Endothelial cell of umbilical vein (primary cell): ENCODE results near the gene ANKFN1. TPM values are rescaled to one million over a fixed set of nuclear protein-coding genes. Genes with fewer than 3 reads are reported as not detected.

Experiments
- BruUV-seq: library from RNA; stranded (reverse); fragments of 400-500 nt; replicated peaks from 2 replicates; lab custom pipeline; 2021; lab: Mats Ljungman, UMichigan
- CTCF ChIA-PET: fragments of 300-600, 350-600 bp; sonication (Branson Sonifier 250); formaldehyde crosslinking; loops from one replicate; lab custom pipeline; 2021; ENCODE audit warnings: antibody characterized with exemption, inconsistent platforms; lab: Charles Lee
- POLR2A ChIA-PET: fragments of 300-600, 350-600 bp; sonication (Branson Sonifier 250); formaldehyde crosslinking; loops from one replicate; lab custom pipeline; 2021; ENCODE audit warnings: antibody characterized with exemption, inconsistent platforms; lab: Charles Lee
- DNase-seq: peaks from one replicate; pipeline ENCODE4 v3.0.0-alpha.2; 2011; ENCODE audit warnings: low read depth, low spot score
- FAIRE-seq: peaks from 2 replicates; lab custom pipeline; 2011; peaks lifted over from hg19 to GRCh38; lab: Jason Lieb, UNC
- H2AFZ ChIP-seq: 2 replicates; pipeline ENCODE4 v1.6.0; 2012; ENCODE audit warnings: low read depth, low read length, control low read depth, inconsistent platforms
- H3K27ac ChIP-seq: 2 replicates; pipeline ENCODE4 v1.5.1; 2011; ENCODE audit warnings: low read depth, mild to moderate bottlenecking, control low read depth, low read length, moderate library complexity; ENCODE audit not compliant: insufficient read depth
- H3K27me3 ChIP-seq, 2 experiments: 2 replicates each; pipeline versions ENCODE4 v1.6.0 to v1.6.1; 2011; ENCODE audit warnings: low read length in 2 of 2, mixed read lengths in 1 of 2; ENCODE audit not compliant: control insufficient read depth in 2 of 2, insufficient read depth in 2 of 2
- H3K36me3 ChIP-seq, 2 experiments: 2 replicates in 1 of 2; 3 replicates in 1 of 2; pipeline ENCODE4 v1.5.1; 2011; ENCODE audit warnings: low read length in 2 of 2, mild to moderate bottlenecking in 1 of 2, moderate library complexity in 1 of 2; ENCODE audit not compliant: control insufficient read depth in 2 of 2, insufficient read depth in 2 of 2; ENCODE audit errors: extremely low read depth in 1 of 2
- H3K4me1 ChIP-seq: 3 replicates; pipeline ENCODE4 v1.5.1; 2011; ENCODE audit warnings: mild to moderate bottlenecking, low read length; ENCODE audit not compliant: control insufficient read depth, insufficient read depth; ENCODE audit errors: extremely low read depth
- H3K4me2 ChIP-seq: 2 replicates; pipeline ENCODE4 v1.6.1; 2011; ENCODE audit warnings: low read length, control low read depth, mixed read lengths; ENCODE audit not compliant: insufficient read depth
- H3K4me3 ChIP-seq, 3 experiments: fragments of 200-600 bp in 1 of 3; sonication (generic), shearing (Covaris generic) in 1 of 3; replicated peaks in 1 of 3; 2 replicates each; pipeline ENCODE4 v1.5.1; 2011 to 2016; ENCODE audit warnings: control low read depth in 3 of 3, low read length in 3 of 3, mild to moderate bottlenecking in 2 of 3, inconsistent platforms in 1 of 3, low read depth in 1 of 3, moderate library complexity in 1 of 3; ENCODE audit not compliant: insufficient read depth in 1 of 3
- H3K79me2 ChIP-seq: 2 replicates; pipeline ENCODE4 v1.6.0; 2012; ENCODE audit warnings: low read length, inconsistent platforms; ENCODE audit not compliant: control insufficient read depth, insufficient read depth
- H3K9ac ChIP-seq: replicated peaks from 2 replicates; pipeline ENCODE3; 2011; ENCODE audit warnings: low read length, control low read depth; ENCODE audit not compliant: insufficient read depth; ENCODE audit errors: extremely low read depth
- H3K9me1 ChIP-seq: replicated peaks from 3 replicates; pipeline ENCODE4 v1.6.0; 2011; ENCODE audit warnings: mild to moderate bottlenecking, low read length; ENCODE audit not compliant: control insufficient read depth, insufficient read depth; ENCODE audit errors: extremely low read depth
- H3K9me3 ChIP-seq: replicated peaks from 2 replicates; pipeline ENCODE4 v1.5.1; 2012; ENCODE audit warnings: low read length, inconsistent platforms; ENCODE audit not compliant: control insufficient read depth, insufficient read depth
- H4K20me1 ChIP-seq: replicated peaks from 2 replicates; pipeline ENCODE3; 2011; ENCODE audit warnings: mild to moderate bottlenecking, low read length; ENCODE audit not compliant: control insufficient read depth, insufficient read depth; ENCODE audit errors: extremely low read depth
- CTCF ChIP-seq, 2 donors: IDR thresholded peaks; 1 replicate in 1 of 2; 2 replicates in 1 of 2; pipeline ENCODE4 v1.5.1; 2011; ENCODE audit warnings: low read length in 2 of 2, mild to moderate bottlenecking in 2 of 2, moderate library complexity in 2 of 2, control low read depth in 1 of 2, inconsistent platforms in 1 of 2, low read depth in 1 of 2; ENCODE audit not compliant: insufficient read depth in 1 of 2; ENCODE audit errors: extremely low read depth in 1 of 2
- EZH2 ChIP-seq: IDR thresholded peaks from 2 replicates; pipeline ENCODE4 v1.6.1; 2012; ENCODE audit warnings: borderline replicate concordance, low read depth, mild to moderate bottlenecking, moderate library complexity, low read length, inconsistent platforms; ENCODE audit not compliant: severe bottlenecking
- FOS ChIP-seq: IDR thresholded peaks from 2 replicates; pipeline ENCODE4 v1.6.1; 2011; ENCODE audit warnings: mild to moderate bottlenecking, low read length, moderate library complexity, borderline replicate concordance; ENCODE audit not compliant: insufficient read depth
- GATA2 ChIP-seq: IDR thresholded peaks from 2 replicates; pipeline ENCODE4 v1.7.0; 2011; ENCODE audit warnings: low read depth, mild to moderate bottlenecking, moderate library complexity, mixed read lengths, low read length; ENCODE audit not compliant: insufficient read length, insufficient read depth
- JUN ChIP-seq: IDR thresholded peaks from 2 replicates; pipeline ENCODE4 v1.6.1; 2011; ENCODE audit warnings: borderline replicate concordance, low read depth; ENCODE audit not compliant: insufficient read length, insufficient read depth
- MAX ChIP-seq: IDR thresholded peaks from 2 replicates; pipeline ENCODE4 v1.6.1; 2011; ENCODE audit not compliant: insufficient read depth, insufficient read length
- MYC ChIP-seq: IDR thresholded peaks from one replicate; pipeline ENCODE4 v1.6.1; 2011; ENCODE audit warnings: mild to moderate bottlenecking, low read depth, low read length
- POLR2A ChIP-seq: IDR thresholded peaks from 2 replicates; pipeline ENCODE4 v1.6.1; 2012; ENCODE audit warnings: low read depth, mild to moderate bottlenecking, control low read depth, low read length
- POLR2AphosphoS5 ChIP-seq: IDR thresholded peaks from 2 replicates; pipeline ENCODE4 v1.6.1; 2012; ENCODE audit warnings: low read depth, mild to moderate bottlenecking, control low read depth, low read length, moderate library complexity; ENCODE audit not compliant: insufficient read depth
- dilution Hi-C: fragments of 300-500 bp; cut with MboI; formaldehyde crosslinking; loops from one replicate; pipeline ENCODE4 v1.15.0; 2019; ENCODE audit warnings: low sequenced_read_pairs; ENCODE audit not compliant: extremely low pct_ligation_motif_present
- intact Hi-C: fragments of 100-400 bp; cut with micrococcal nuclease; formaldehyde crosslinking; loops from one replicate; pipeline ENCODE4 v1.10.0; 2022
- polyA plus RNA-seq, 4 experiments: library from polyadenylated mRNA; depleted of rRNA in 3 of 4; stranded (reverse) in 3 of 4; unstranded in 1 of 4; fragments of >200 nt; gene quantifications; 2 replicates each; pipeline versions ENCODE4 v1.2.1 to v1.2.3, GENCODE V29; 2011 to 2012; ENCODE audit warnings: missing spikeins in 1 of 4
- total RNA-seq: library from RNA; stranded (reverse); gene quantifications from 2 replicates; pipeline ENCODE4 v1.2.3, GENCODE V29; 2021

Gene ANKFN1
- total and polyA plus RNA-seq, 2 donors (not counting 3 experiments of a cell fraction or from before 2014, with no cell fraction given) = 0.15 TPM; not detected in 1

GRCh38 chr17:56447171-56447570 is 293.9 kb downstream of the ANKFN1 start:
- no peaks in the 10 kb centered on the region for H3K9me3 ChIP-seq
- H3K4me1 ChIP-seq = no peaks in the 10 kb centered on the region
- no peaks in the 10 kb centered on the region for H3K27me3 ChIP-seq
- H3K36me3 ChIP-seq = no peaks in the 10 kb centered on the region
- no peak overlapping the region for H2AFZ ChIP-seq
- H3K9me1 ChIP-seq = no peaks in the 10 kb centered on the region
- no TSS peak for BruUV-seq
- no peak for TF ChIP-seq JUN
- TF ChIP-seq MAX = no peak
- no peak for TF ChIP-seq CTCF (IDR thresholded peaks at IDR 0.05; ENCODE audit: extremely low read depth in 1 of 2, insufficient read depth in 1 of 2, low read depth in 1 of 2, low read length in 2 of 2)
- TF ChIP-seq GATA2 = no peak
- no peak for TF ChIP-seq FOS
- no peak for TF ChIP-seq EZH2
- no peak for TF ChIP-seq MYC
- TF ChIP-seq POLR2A = no peak
- no peak for TF ChIP-seq POLR2AphosphoS5
- H3K79me2 ChIP-seq = no peaks in the 10 kb centered on the region
- H3K4me3 ChIP-seq = no peak overlapping the region
- H3K27ac ChIP-seq = no peak overlapping the region
- H3K9ac ChIP-seq = no peak overlapping the region
- no peak for FAIRE-seq
- no peak for DNase-seq
- ChIA-PET POLR2A (no interaction called here), CTCF (no interaction called here)
- dilution Hi-C loops (no loop called here), intact Hi-C loops (no loop called here)
- no peak overlapping the region for H3K4me2 ChIP-seq
- H4K20me1 ChIP-seq = no peaks in the 10 kb centered on the region
